Gastrocnemius medialis (tissue), 4 donors: Measurements from ENCODE around the gene AGXT2. TPM values are rescaled to one million over a fixed set of nuclear protein-coding genes. Genes with fewer than 3 reads are reported as not detected.

Source experiments
- ATAC-seq, 2 donors: fragments of 150-250 bp; one replicate each; pipeline ENCODE4 v1.9.1; 2016
- DNase-seq, 2 donors: peaks; one replicate each; pipeline ENCODE4 v3.0.0-alpha.2; 2019
- H3K27ac ChIP-seq, 4 donors: fragments of 200-600 bp; sonication (generic); 1 replicate in 1 of 4; 2 replicates in 3 of 4; pipeline ENCODE4 v1.5.1; 2016 to 2018; ENCODE audit warnings: mild to moderate bottlenecking in 2 of 4, moderate library complexity in 1 of 4
- H3K27me3 ChIP-seq, 3 donors: fragments of 200-600 bp; sonication (generic) in 2 of 3; 1 replicate in 1 of 3; 2 replicates in 2 of 3; pipeline versions ENCODE4 v1.5.1 to v1.6.0; 2016 to 2019; ENCODE audit warnings: mild to moderate bottlenecking in 1 of 3, moderate library complexity in 1 of 3
- H3K36me3 ChIP-seq, 2 donors: fragments of 200-600 bp; sonication (generic) in 1 of 2; one replicate each; pipeline ENCODE4 v1.5.1; 2017 to 2018
- H3K4me1 ChIP-seq, 2 donors: fragments of 200-600 bp; sonication (generic) in 1 of 2; one replicate each; pipeline ENCODE4 v1.5.1; 2016 to 2017; ENCODE audit warnings: mild to moderate bottlenecking in 2 of 2
- H3K4me3 ChIP-seq, 4 donors: fragments of 200-600 bp; sonication (generic) in 3 of 4; 1 replicate in 1 of 4; 2 replicates in 3 of 4; pipeline ENCODE4 v1.5.1; 2016 to 2019; ENCODE audit warnings: mild to moderate bottlenecking in 2 of 4
- H3K9me3 ChIP-seq, 3 donors: fragments of 200-600 bp; sonication (generic) in 2 of 3; 1 replicate in 1 of 3; 2 replicates in 2 of 3; pipeline ENCODE4 v1.5.1; 2016 to 2019
- CTCF ChIP-seq, 5 experiments: fragments of 450-650 bp in 3 of 5; fragments of 200-600 bp in 2 of 5; sonication (generic) in 2 of 5; IDR thresholded peaks in 4 of 5; conservative IDR thresholded peaks in 1 of 5; 1 replicate in 4 of 5; 2 replicates in 1 of 5; pipeline ENCODE4 v1.5.1; 2016 to 2019; ENCODE audit warnings: antibody characterized with exemption in 5 of 5, mild to moderate bottlenecking in 3 of 5, moderate library complexity in 3 of 5
- POLR2A ChIP-seq, 2 donors: fragments of 450-650 bp; IDR thresholded peaks; one replicate each; pipeline ENCODE4 v1.6.1; 2017; ENCODE audit warnings: antibody characterized with exemption in 2 of 2, mild to moderate bottlenecking in 2 of 2, moderate library complexity in 2 of 2
- in situ Hi-C, 4 donors: fragments of 200-750 bp; cut with MboI; loops; one replicate each; pipeline versions ENCODE4 v1.15.0 to v1.8.0; 2017; ENCODE audit warnings: low sequenced_read_pairs in 4 of 4
- intact Hi-C: fragments of 100-400 bp; cut with DNase I; formaldehyde crosslinking; loops from one replicate; pipeline ENCODE4 v1.15.1; 2023; ENCODE audit warnings: low total_unique reads
- total RNA-seq, 4 donors: library from RNA; depleted of rRNA; stranded (reverse); fragments of >200 nt; gene quantifications; one replicate each; pipeline versions ENCODE4 v1.1.0 to v1.2.3, GENCODE V29; 2016

AGXT2 gene
- total RNA-seq, 4 donors from 2014 or later, result 0.20 TPM; not detected in 2

DNA sequence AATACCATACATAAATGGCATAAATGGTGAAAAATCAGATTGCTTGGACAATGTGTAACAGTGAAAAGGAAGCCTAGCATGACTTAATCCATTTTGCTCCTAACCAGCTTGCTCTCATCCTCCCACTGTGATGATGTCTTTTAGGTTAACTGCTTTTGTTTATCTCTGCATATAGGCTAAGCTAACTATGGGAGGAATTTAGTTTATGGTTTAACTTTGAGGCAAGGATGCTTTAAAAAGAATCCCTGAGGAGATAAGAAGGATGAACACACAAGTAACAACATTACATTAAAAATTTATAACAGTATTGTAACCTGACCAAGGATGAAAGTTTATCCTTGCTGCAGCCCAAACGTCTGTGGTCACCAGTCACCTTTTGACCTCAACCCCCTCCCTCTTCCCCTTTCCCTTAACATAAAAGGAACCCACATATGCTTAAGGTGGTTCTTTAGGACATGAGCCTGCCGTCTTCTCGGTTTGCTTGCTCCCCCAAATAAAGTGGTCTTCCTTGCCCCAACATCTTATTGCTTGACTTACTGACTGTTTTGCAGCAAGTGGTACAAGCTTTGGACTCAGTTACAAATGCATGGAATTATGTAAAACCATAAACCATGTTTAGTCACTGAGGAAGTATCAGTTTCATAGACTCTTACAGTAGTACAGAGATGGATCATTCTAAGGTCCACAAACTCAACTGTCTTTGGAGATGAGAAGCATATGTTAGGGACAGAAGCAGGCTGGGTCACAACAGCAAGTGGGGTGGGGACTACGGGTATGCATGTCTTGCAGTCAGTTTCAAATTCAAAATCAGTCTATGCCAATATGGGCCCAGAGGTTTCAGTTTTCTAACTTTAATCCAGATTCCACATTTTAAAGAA lies 31.3 kb downstream of the AGXT2 start:
- intact Hi-C loops (no loop called here), in situ Hi-C loops (no loop called here)
- no peak overlapping the region for H3K4me3 ChIP-seq
- TF ChIP-seq POLR2A (IDR thresholded peaks at IDR 0.05) (no peak), CTCF (IDR thresholded peaks at IDR 0.05 in 4 of 5, conservative IDR thresholded peaks at IDR 0.05 in 1 of 5) (no peak)
- no peak overlapping the region for H3K27ac ChIP-seq
- ATAC-seq (no peak), DNase-seq (no peak)
- no peaks in the 10 kb centered on the region for H3K27me3 ChIP-seq
- H3K9me3 ChIP-seq, result no peaks in the 10 kb centered on the region
- peaks cover 0 to 4% of the 10 kb centered on the region in 2 donors for H3K4me1 ChIP-seq
- no peaks in the 10 kb centered on the region for H3K36me3 ChIP-seq

GRCh38 chr5:35015063-35015462 lies 32.7 kb downstream of the AGXT2 start:
- no peak for DNase-seq
- H3K27ac ChIP-seq, result no peak overlapping the region
- in situ Hi-C loops, result no loop called here
- intact Hi-C loops, result no loop called here
- H3K9me3 ChIP-seq, result no peaks in the 10 kb centered on the region
- TF ChIP-seq CTCF (IDR thresholded peaks at IDR 0.05 in 4 of 5, conservative IDR thresholded peaks at IDR 0.05 in 1 of 5), result no peak
- TF ChIP-seq POLR2A (IDR thresholded peaks at IDR 0.05), result no peak
- no peak for ATAC-seq
- H3K27me3 ChIP-seq, result no peaks in the 10 kb centered on the region
- peaks cover 0 to 4% of the 10 kb centered on the region in 2 donors for H3K4me1 ChIP-seq
- no peak overlapping the region for H3K4me3 ChIP-seq
- no peaks in the 10 kb centered on the region for H3K36me3 ChIP-seq

- Histone ChIP-seq H3K9me3 (no peaks in the 10 kb centered on the region), H3K4me1 (peaks cover 0 to 4% of the 10 kb centered on the region in 2 donors), H3K27ac (peak overlapping the region in 1 of 4 donors; percentile 37), H3K27me3 (no peaks in the 10 kb centered on the region), H3K4me3 (no peak overlapping the region), H3K36me3 (no peaks in the 10 kb centered on the region)
- DNase-seq (peak; percentile 8 to 43), ATAC-seq (peak; percentile 70 to 73)
- TF ChIP-seq CTCF (IDR thresholded peaks at IDR 0.05 in 4 of 5, conservative IDR thresholded peaks at IDR 0.05 in 1 of 5) (no peak), POLR2A (IDR thresholded peaks at IDR 0.05) (no peak)
- in situ Hi-C loops (no loop called here), intact Hi-C loops (no loop called here)
Measured at GRCh38 chr5:35012796-35013195, 35.0 kb downstream of the AGXT2 start.

- no peak for TF ChIP-seq CTCF (IDR thresholded peaks at IDR 0.05 in 4 of 5, conservative IDR thresholded peaks at IDR 0.05 in 1 of 5)
- no peak for TF ChIP-seq POLR2A (IDR thresholded peaks at IDR 0.05)
- in situ Hi-C loops (no loop called here), intact Hi-C loops (no loop called here)
- no peak overlapping the region for H3K4me3 ChIP-seq
- no peaks in the 10 kb centered on the region for H3K27me3 ChIP-seq
- H3K4me1 ChIP-seq, result peaks cover 0 to 4% of the 10 kb centered on the region in 2 donors
- no peak for DNase-seq
- H3K9me3 ChIP-seq, result no peaks in the 10 kb centered on the region
- peak overlapping the region in 1 of 4 donors; percentile 37 for H3K27ac ChIP-seq
- ATAC-seq, result no peak
- H3K36me3 ChIP-seq, result no peaks in the 10 kb centered on the region
Measured at GRCh38 chr5:35012365-35012764, 35.4 kb downstream of the AGXT2 start.
